Ovary (tissue), 9 donors: ENCODE data around the gene BTN3A1. TPM values are rescaled to one million over a fixed set of nuclear protein-coding genes. Genes with fewer than 3 reads are reported as not detected.
"Not testable (repeated sequence)": the region's sequence is repeated elsewhere in the genome, so short reads cannot be mapped to it uniquely, and the experiment has no call there.

Experiments used
- DNase-seq, 5 donors: peaks; one replicate each; pipeline ENCODE4 v3.0.0-alpha.2; 2019 to 2020
- H3K27ac ChIP-seq, 2 donors: fragments of 200-600 bp; one replicate each; pipeline versions ENCODE4 v1.5.1 to v1.8.0; 2019 to 2022
- H3K27me3 ChIP-seq: fragments of 200-600 bp; one replicate; pipeline ENCODE4 v1.8.0; 2022
- H3K36me3 ChIP-seq: fragments of 200-600 bp; sonication (generic); one replicate; pipeline ENCODE4 v1.5.1; 2019
- H3K4me1 ChIP-seq: one replicate; pipeline ENCODE4 v1.8.1; 2013; ENCODE audit warnings: mild to moderate bottlenecking, moderate library complexity; ENCODE audit not compliant: insufficient read depth
- H3K4me3 ChIP-seq: fragments of 200-600 bp; sonication (generic); one replicate; pipeline ENCODE4 v1.5.1; 2017
- H3K9me3 ChIP-seq, 2 donors: fragments of 200-600 bp in 1 of 2; sonication (generic) in 1 of 2; one replicate each; pipeline versions ENCODE4 v1.5.1 to v1.8.1; 2013 to 2019; ENCODE audit warnings: mild to moderate bottlenecking in 1 of 2, moderate library complexity in 1 of 2
- CTCF ChIP-seq, 3 donors: fragments of 450-650 bp in 2 of 3; fragments of 200-600 bp in 1 of 3; IDR thresholded peaks; one replicate each; pipeline versions ENCODE4 v1.5.1 to v1.8.0; 2016 to 2022; ENCODE audit warnings: antibody characterized with exemption in 3 of 3, mild to moderate bottlenecking in 1 of 3
- EP300 ChIP-seq: sonication (generic); formaldehyde crosslinking; IDR thresholded peaks from one replicate; pipeline ENCODE4 v1.6.1; 2017; ENCODE audit warnings: antibody characterized with exemption
- POLR2A ChIP-seq: fragments of 450-650 bp; IDR thresholded peaks from one replicate; pipeline ENCODE4 v1.6.1; 2017; ENCODE audit warnings: antibody characterized with exemption, mild to moderate bottlenecking, moderate library complexity
- WGBS, 3 donors: extraction: QIAGEN DNeasy Blood & Tissue Kit in 1 of 3; methylation state at CpG; one replicate each; pipeline versions ENCODE4 v1.1.5 to v1.1.7; 2013 to 2017; 5-methylcytosine and 5-hydroxymethylcytosine counted together
- intact Hi-C, 4 donors: fragments of 100-400 bp; cut with DNase I; formaldehyde crosslinking; loops; one replicate each; pipeline versions ENCODE4 v1.11.0 to v1.15.1; 2022 to 2023
- polyA plus RNA-seq, 2 donors: library from polyadenylated mRNA; stranded (reverse); fragments of 200-250 nt in 1 of 2; fragments of 350-450 nt in 1 of 2; fragmentation: Illumina TruSeq in 1 of 2; extraction: RNeasy Lipid Tissue Mini Kit (QIAGEN cat#74804) in 1 of 2; gene quantifications; one replicate each; pipeline ENCODE4 v1.2.3, GENCODE V29; 2013 to 2014
- total RNA-seq, 7 donors: library from RNA; depleted of rRNA in 2 of 7; stranded (reverse); fragments of >200 nt in 2 of 7; fragmentation: NEBNext Ultra II Directional in 3 of 7; extraction: Animal tissue kit (Norgen Biotek cat#: 25700) in 3 of 7; gene quantifications; one replicate each; pipeline versions ENCODE4 v1.1.0 to v1.2.4, GENCODE V29; 2016 to 2023
- donor health status: DM: no; HTN: no; CAD: no; lungs with moderate emphysema.
- donor health status: DM: no; HTN: no; CAD: no.
- donor health status: Bipolar disorder and iron deficiency.
- donor health status: DM: yes; HTN: yes; CAD: no.
- donor health status: DM: no; HTN: no; CAD: no.
- donor health status: DM: yes; HTN: yes; CAD: no.

BTN3A1 gene
- total and polyA plus RNA-seq, 9 donors = 11.0 to 64.5 (median 18.4) TPM

- H3K9me3 ChIP-seq = no peaks in the 10 kb centered on the region
- H3K27me3 ChIP-seq = no peaks in the 10 kb centered on the region
- H3K27ac ChIP-seq = no peak overlapping the region
- intact Hi-C loops = no loop called here
- no peak for DNase-seq
- no peak overlapping the region for H3K4me3 ChIP-seq
- no peaks in the 10 kb centered on the region for H3K36me3 ChIP-seq
- TF ChIP-seq EP300 (no peak), POLR2A (no peak), CTCF (IDR thresholded peaks at IDR 0.05) (no peak)
- H3K4me1 ChIP-seq = peaks cover 6% of the 10 kb centered on the region
- 61 to 76% (median 69%) methylated on average over 1 of the region's 1 CpG for WGBS, 3 donors
Measured at GRCh38 chr6:26366504-26366903, 35.6 kb upstream of the BTN3A1 start.

GRCh38 chr6:26367114-26367513 is 35.0 kb upstream of the BTN3A1 start:
- no peaks in the 10 kb centered on the region for H3K36me3 ChIP-seq
- intact Hi-C loops = no loop called here
- WGBS, 3 donors = 91 to 95% (median 92%) methylated on average over 3 of the region's 3 CpGs

GRCh38 chr6:26371813-26372212 is 30.3 kb upstream of the BTN3A1 start:
- H3K9me3 ChIP-seq, DNase-seq, H3K27ac ChIP-seq, H3K4me1 ChIP-seq, H3K36me3 ChIP-seq, intact Hi-C loops, H3K4me3 ChIP-seq, H3K27me3 ChIP-seq: not testable (repeated sequence)
- 60 to 72% (median 70%) methylated on average over 4 of the region's 4 CpGs for WGBS, 3 donors

More at GRCh38 chr6:26367114-26367513, 35.0 kb upstream of the BTN3A1 start:
- Histone ChIP-seq H3K27ac (no peak overlapping the region), H3K27me3 (no peaks in the 10 kb centered on the region), H3K9me3 (no peaks in the 10 kb centered on the region), H3K4me3 (no peak overlapping the region), H3K4me1 (peaks cover 6% of the 10 kb centered on the region)
- TF ChIP-seq CTCF (IDR thresholded peaks at IDR 0.05) = no peak
- TF ChIP-seq EP300 = no peak
- TF ChIP-seq POLR2A = no peak
- no peak for DNase-seq

GRCh38 chr6:26372308-26373144 is 29.5 kb upstream of the BTN3A1 start:
- WGBS, 3 donors = 88 to 93% (median 91%) methylated on average over 12 of the region's 12 CpGs
- no peak overlapping the region for H3K4me3 ChIP-seq
- H3K36me3 ChIP-seq = no peaks in the 10 kb centered on the region
- H3K27me3 ChIP-seq = no peaks in the 10 kb centered on the region
- intact Hi-C loops = no loop called here
- no peaks in the 10 kb centered on the region for H3K9me3 ChIP-seq
- no peaks in the 10 kb centered on the region for H3K4me1 ChIP-seq
- TF ChIP-seq POLR2A (no peak), CTCF (IDR thresholded peaks at IDR 0.05) (no peak), EP300 (no peak)
- H3K27ac ChIP-seq = no peak overlapping the region
- no peak for DNase-seq

- no peak for DNase-seq
- no peak overlapping the region for H3K4me3 ChIP-seq
- no peak overlapping the region for H3K27ac ChIP-seq
- intact Hi-C loops = no loop called here
- WGBS, 3 donors = 32 to 38% (median 38%) methylated on average over 3 of the region's 3 CpGs
- H3K36me3 ChIP-seq = no peaks in the 10 kb centered on the region
- TF ChIP-seq CTCF (IDR thresholded peaks at IDR 0.05) (no peak), EP300 (no peak), POLR2A (no peak)
- no peaks in the 10 kb centered on the region for H3K27me3 ChIP-seq
- no peaks in the 10 kb centered on the region for H3K4me1 ChIP-seq
- H3K9me3 ChIP-seq = no peaks in the 10 kb centered on the region
Measured at GRCh38 chr6:26375270-26375669, 26.8 kb upstream of the BTN3A1 start.
